SU-DHL-6 (cell line): Measurements from ENCODE around the gene CSF2.

Experiments used
- EZH2phosphoT487 ChIP-seq: fragments of 200-600 bp; sonication (generic), shearing (Covaris generic); conservative IDR thresholded peaks from 2 replicates; pipeline ENCODE4 v1.6.1; 2018; ENCODE audit warnings: mild to moderate bottlenecking, antibody characterized with exemption, low read length, moderate library complexity, mixed read lengths
- TF ChIP-seq, protein P1 (sequence below): fragments of 200-600 bp; sonication (generic); IDR thresholded peaks from one replicate; pipeline ENCODE4 v1.5.1; 2017; ENCODE audit warnings: antibody characterized with exemption, mild to moderate bottlenecking, low read length, moderate library complexity; ENCODE audit not compliant: insufficient read depth, poor library complexity, severe bottlenecking

DNA sequence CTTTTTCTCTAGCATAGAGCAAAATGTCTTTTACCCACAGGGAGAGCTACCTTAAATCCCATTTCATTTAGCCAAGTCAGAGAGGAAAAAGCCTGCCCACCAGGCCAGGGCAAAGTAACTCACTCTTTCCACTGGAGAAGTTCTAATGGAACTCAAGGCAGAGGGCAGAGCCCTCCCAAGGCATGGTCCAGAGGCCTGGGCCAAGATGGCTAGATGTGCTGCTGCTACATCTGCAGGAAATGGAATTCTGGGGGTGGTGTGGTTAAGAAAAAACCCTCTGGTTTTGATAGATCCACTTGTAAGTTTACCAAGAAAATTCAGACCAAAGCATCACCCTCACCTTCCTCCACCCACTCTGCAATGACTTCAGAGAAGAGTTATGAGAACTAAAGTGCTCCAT is 37.3 kb downstream of the CSF2 start:
- TF ChIP-seq, protein P1, sequence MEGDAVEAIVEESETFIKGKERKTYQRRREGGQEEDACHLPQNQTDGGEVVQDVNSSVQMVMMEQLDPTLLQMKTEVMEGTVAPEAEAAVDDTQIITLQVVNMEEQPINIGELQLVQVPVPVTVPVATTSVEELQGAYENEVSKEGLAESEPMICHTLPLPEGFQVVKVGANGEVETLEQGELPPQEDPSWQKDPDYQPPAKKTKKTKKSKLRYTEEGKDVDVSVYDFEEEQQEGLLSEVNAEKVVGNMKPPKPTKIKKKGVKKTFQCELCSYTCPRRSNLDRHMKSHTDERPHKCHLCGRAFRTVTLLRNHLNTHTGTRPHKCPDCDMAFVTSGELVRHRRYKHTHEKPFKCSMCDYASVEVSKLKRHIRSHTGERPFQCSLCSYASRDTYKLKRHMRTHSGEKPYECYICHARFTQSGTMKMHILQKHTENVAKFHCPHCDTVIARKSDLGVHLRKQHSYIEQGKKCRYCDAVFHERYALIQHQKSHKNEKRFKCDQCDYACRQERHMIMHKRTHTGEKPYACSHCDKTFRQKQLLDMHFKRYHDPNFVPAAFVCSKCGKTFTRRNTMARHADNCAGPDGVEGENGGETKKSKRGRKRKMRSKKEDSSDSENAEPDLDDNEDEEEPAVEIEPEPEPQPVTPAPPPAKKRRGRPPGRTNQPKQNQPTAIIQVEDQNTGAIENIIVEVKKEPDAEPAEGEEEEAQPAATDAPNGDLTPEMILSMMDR, result no peak
- TF ChIP-seq EZH2phosphoT487, result no peak
